ENCODE measurements around the gene KCNQ5.

DNA sequence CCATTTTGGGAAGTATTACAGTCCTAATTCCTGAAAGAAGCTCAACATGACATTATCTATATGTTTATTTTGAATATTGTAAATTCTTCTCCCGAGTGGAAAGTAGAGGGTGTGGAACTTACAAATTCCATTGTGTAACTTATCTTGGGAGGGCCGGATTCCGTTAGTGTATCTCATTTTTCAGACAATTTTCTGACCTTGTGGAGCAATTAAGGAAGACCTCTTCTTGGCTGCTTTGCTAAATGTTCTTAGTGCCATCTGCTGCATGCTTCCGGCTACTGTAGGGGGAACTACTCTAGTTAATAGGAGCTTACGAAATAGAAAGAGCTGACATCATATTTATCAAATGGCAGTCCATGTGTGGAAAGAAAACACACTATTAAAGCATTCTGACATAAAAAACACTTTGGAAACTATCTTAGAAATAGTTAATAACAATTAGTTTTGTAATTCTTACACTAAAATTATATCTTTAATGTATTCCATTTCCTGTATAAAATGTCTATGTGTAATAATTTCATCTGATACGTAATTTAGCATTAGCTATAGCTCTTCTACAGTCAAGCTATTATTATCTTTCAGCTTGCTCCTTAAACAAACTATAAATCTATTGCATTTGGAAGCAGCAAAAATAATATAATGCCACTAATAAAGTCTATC, 41.5 kb upstream of the KCNQ5 start:
- TF ChIP-seq CTCF (IDR thresholded peaks at IDR 0.05) = no peak
- TF ChIP-seq POLR2A (IDR thresholded peaks at IDR 0.05) = no peak
